ENCODE measurements around the gene ADTRP.

DNA sequence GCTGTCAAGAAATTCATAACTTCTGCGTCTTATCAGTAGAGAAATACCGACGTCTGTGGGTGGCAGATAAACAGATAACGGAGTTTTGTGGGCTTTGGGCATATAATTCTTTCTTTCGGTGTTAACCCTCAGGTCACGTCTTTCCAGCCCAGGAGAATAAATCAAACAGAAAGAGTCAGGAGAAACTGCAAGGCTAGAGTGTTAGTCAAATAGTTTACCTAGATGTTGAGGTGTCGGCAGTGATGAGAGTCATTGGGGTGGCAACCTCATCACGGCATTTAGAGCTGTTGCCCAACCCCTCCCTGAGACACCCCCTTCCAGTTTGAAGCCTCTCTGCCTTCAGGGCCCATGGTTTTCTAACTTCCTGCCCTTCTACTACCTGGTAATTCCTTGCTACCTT, 49.5 kb downstream of the ADTRP start:
- TF ChIP-seq, protein P1, sequence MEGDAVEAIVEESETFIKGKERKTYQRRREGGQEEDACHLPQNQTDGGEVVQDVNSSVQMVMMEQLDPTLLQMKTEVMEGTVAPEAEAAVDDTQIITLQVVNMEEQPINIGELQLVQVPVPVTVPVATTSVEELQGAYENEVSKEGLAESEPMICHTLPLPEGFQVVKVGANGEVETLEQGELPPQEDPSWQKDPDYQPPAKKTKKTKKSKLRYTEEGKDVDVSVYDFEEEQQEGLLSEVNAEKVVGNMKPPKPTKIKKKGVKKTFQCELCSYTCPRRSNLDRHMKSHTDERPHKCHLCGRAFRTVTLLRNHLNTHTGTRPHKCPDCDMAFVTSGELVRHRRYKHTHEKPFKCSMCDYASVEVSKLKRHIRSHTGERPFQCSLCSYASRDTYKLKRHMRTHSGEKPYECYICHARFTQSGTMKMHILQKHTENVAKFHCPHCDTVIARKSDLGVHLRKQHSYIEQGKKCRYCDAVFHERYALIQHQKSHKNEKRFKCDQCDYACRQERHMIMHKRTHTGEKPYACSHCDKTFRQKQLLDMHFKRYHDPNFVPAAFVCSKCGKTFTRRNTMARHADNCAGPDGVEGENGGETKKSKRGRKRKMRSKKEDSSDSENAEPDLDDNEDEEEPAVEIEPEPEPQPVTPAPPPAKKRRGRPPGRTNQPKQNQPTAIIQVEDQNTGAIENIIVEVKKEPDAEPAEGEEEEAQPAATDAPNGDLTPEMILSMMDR (conservative IDR thresholded peaks at IDR 0.05) = no peak
- no peak for TF ChIP-seq ZFX (IDR thresholded peaks at IDR 0.05)
